ENCODE measurements around the gene CPNE2. TPM values are rescaled to one million over a fixed set of nuclear protein-coding genes. Genes with fewer than 3 reads are reported as not detected.

The CPNE2 gene
- total RNA-seq, 1 donor from 2014 or later: 14.6 TPM

DNA sequence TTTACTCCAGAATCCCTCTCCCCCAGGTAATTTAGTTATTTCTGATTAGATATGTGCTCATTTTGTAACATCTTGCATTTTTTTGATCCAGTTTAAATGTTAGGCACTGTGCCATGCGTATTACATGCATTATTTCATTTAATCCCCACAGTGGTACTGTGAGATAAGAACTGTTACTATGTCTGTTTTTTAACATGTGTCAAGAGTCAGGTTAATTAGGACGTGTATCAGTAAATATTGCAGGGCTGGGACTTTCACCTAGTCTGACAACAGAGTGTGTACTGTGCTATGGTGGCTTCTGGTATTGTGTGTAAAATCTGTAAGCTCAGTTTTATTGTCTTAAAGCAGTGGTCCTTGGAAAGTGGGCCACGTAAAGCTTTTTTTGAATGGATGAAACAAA lies 104.4 kb downstream of the CPNE2 start:
- ATAC-seq: peak; percentile 26
- intact Hi-C loops (cut with DNase I): no loop called here
- DNase-seq (ENCODE audit: missing footprints): no peak

Other genes with a start within 250 kb of the CPNE2 start
- not detected for gene SLC12A3, start 227.4 kb upstream of the CPNE2 start, total RNA-seq
- 114 TPM for gene HERPUD1, start 160.4 kb upstream of the CPNE2 start, total RNA-seq
- gene CETP, start 130.6 kb upstream of the CPNE2 start, total RNA-seq: 0.32 TPM
- gene NLRC5, start 103.0 kb upstream of the CPNE2 start, total RNA-seq: 8.6 TPM
- 54.2 TPM for gene PSME3IP1, start 93.5 kb downstream of the CPNE2 start, total RNA-seq
- 13.8 TPM for gene RSPRY1, start 93.7 kb downstream of the CPNE2 start, total RNA-seq
- gene ARL2BP, start 152.7 kb downstream of the CPNE2 start, total RNA-seq: 64.1 TPM
- 3.4 TPM for gene PLLP, start 192.1 kb downstream of the CPNE2 start, total RNA-seq

Measured in Right ventricle myocardium inferior (tissue), 1 donor.